ENCODE results near the gene CDCP1. TPM values are rescaled to one million over a fixed set of nuclear protein-coding genes. Genes with fewer than 3 reads are reported as not detected.
"Not testable (repeated sequence)": the region's sequence is repeated elsewhere in the genome, so short reads cannot be mapped to it uniquely, and the experiment has no call there.

Gene CDCP1
- polyA plus RNA-seq, 1 donor: 1.2 TPM

- no peak for DNase-seq
Observed at GRCh38 chr3:45173776-45174175, 27.6 kb upstream of the CDCP1 start.

GRCh38 chr3:45171283-45171682 is 25.1 kb upstream of the CDCP1 start:
- DNase-seq: no peak

GRCh38 chr3:45170096-45170495 is 23.9 kb upstream of the CDCP1 start:
- DNase-seq: no peak

GRCh38 chr3:45169125-45169904 is 23.1 kb upstream of the CDCP1 start:
- no peak for DNase-seq

GRCh38 chr3:45168451-45168850 is 22.3 kb upstream of the CDCP1 start:
- DNase-seq: no peak

- peak; percentile 67 for DNase-seq
Observed at GRCh38 chr3:45167011-45167911, 21.1 kb upstream of the CDCP1 start.

GRCh38 chr3:45166321-45166879 is 20.2 kb upstream of the CDCP1 start:
- DNase-seq: no peak

- no peak for DNase-seq
Observed at GRCh38 chr3:45165497-45166283, 19.5 kb upstream of the CDCP1 start.

- DNase-seq: no peak
Observed at GRCh38 chr3:45164056-45164455, 17.9 kb upstream of the CDCP1 start.

- DNase-seq: no peak
Observed at GRCh38 chr3:45163481-45163880, 17.3 kb upstream of the CDCP1 start.

GRCh38 chr3:45154641-45155147 is 8.5 kb upstream of the CDCP1 start:
- DNase-seq: no peak

GRCh38 chr3:45153658-45154437 is 7.7 kb upstream of the CDCP1 start:
- DNase-seq: no peak

GRCh38 chr3:45152307-45152706 is 6.1 kb upstream of the CDCP1 start:
- no peak for DNase-seq

GRCh38 chr3:45151100-45151499 is 4.9 kb upstream of the CDCP1 start:
- DNase-seq: no peak

- DNase-seq: no peak
Observed at GRCh38 chr3:45148921-45149320, 2.7 kb upstream of the CDCP1 start.

GRCh38 chr3:45145223-45145622 is 955 bp downstream of the CDCP1 start:
- DNase-seq: no peak

- no peak for DNase-seq
Observed at GRCh38 chr3:45143673-45144671, 2.2 kb downstream of the CDCP1 start.

GRCh38 chr3:45140770-45141155 is 5.4 kb downstream of the CDCP1 start:
- not testable (repeated sequence) for DNase-seq

- DNase-seq: no peak
Observed at GRCh38 chr3:45140141-45140769, 5.9 kb downstream of the CDCP1 start.

Data from left kidney (tissue), 2 donors.